H9 (cell line): ENCODE results near the gene SLC25A41. TPM values are rescaled to one million over a fixed set of nuclear protein-coding genes. Genes with fewer than 3 reads are reported as not detected.

Source experiments
- DNase-seq: peaks from one replicate; pipeline ENCODE4 v3.0.0-alpha.2; 2017
- H2AFZ ChIP-seq: one replicate; pipeline ENCODE4 v1.6.1; 2013; ENCODE audit warnings: mild to moderate bottlenecking, low read length, control low read depth, moderate library complexity
- H2AK5ac ChIP-seq: 2 replicates; pipeline ENCODE4 v1.6.1; 2013; ENCODE audit warnings: low read length, control low read depth, mixed read lengths; ENCODE audit not compliant: insufficient read length
- H2BK120ac ChIP-seq: one replicate; pipeline ENCODE4 v1.6.1; 2013; ENCODE audit warnings: low read depth, mild to moderate bottlenecking, low read length, control low read depth, inconsistent platforms; ENCODE audit not compliant: poor library complexity, severe bottlenecking
- H2BK12ac ChIP-seq: 2 replicates; pipeline ENCODE4 v1.6.1; 2013; ENCODE audit warnings: low read length, control low read depth, mixed read lengths, low read depth; ENCODE audit not compliant: insufficient read length
- H2BK15ac ChIP-seq: 2 replicates; pipeline ENCODE4 v1.6.1; 2013; ENCODE audit warnings: low read depth, low read length, control low read depth
- H2BK20ac ChIP-seq: one replicate; pipeline ENCODE4 v1.6.1; 2013; ENCODE audit warnings: low read depth, mild to moderate bottlenecking, low read length, control low read depth, inconsistent platforms; ENCODE audit not compliant: poor library complexity, severe bottlenecking
- H2BK5ac ChIP-seq: 2 replicates; pipeline ENCODE4 v1.6.1; 2013; ENCODE audit warnings: low read length, control low read depth, mixed read lengths; ENCODE audit not compliant: insufficient read length
- H3K14ac ChIP-seq: 2 replicates; pipeline ENCODE4 v1.6.1; 2013; ENCODE audit warnings: low read length, control low read depth; ENCODE audit not compliant: insufficient read depth
- H3K18ac ChIP-seq: 2 replicates; pipeline ENCODE4 v1.6.1; 2013; ENCODE audit warnings: low read depth, mild to moderate bottlenecking, mixed read lengths, low read length, control low read depth; ENCODE audit not compliant: insufficient read length
- H3K23ac ChIP-seq: 2 replicates; pipeline ENCODE4 v1.6.1; 2013; ENCODE audit warnings: low read length, control low read depth, mixed read lengths, low read depth; ENCODE audit not compliant: insufficient read length
- H3K23me2 ChIP-seq: 2 replicates; pipeline ENCODE4 v1.6.1; 2013; ENCODE audit warnings: low read depth, mild to moderate bottlenecking, mixed read lengths, low read length, control low read depth; ENCODE audit not compliant: insufficient read length, poor library complexity, severe bottlenecking
- H3K27ac ChIP-seq: 2 replicates; pipeline ENCODE4 v1.5.1; 2013; ENCODE audit warnings: low read length, control low read depth, mixed read lengths, low read depth; ENCODE audit not compliant: insufficient read length
- H3K27me3 ChIP-seq: 2 replicates; pipeline ENCODE4 v1.6.1; 2013; ENCODE audit warnings: low read length, control low read depth, inconsistent platforms; ENCODE audit not compliant: insufficient read depth
- H3K4ac ChIP-seq: 2 replicates; pipeline ENCODE4 v1.6.1; 2013; ENCODE audit warnings: low read depth, mild to moderate bottlenecking, control low read depth, inconsistent platforms, low read length, moderate library complexity
- H3K4me1 ChIP-seq: 2 replicates; pipeline ENCODE4 v1.6.1; 2013; ENCODE audit warnings: low read length, control low read depth, inconsistent platforms; ENCODE audit not compliant: insufficient read depth
- H3K4me2 ChIP-seq: 2 replicates; pipeline ENCODE4 v1.6.1; 2013; ENCODE audit warnings: low read length, control low read depth, mixed read lengths; ENCODE audit not compliant: insufficient read length, insufficient read depth
- H3K56ac ChIP-seq: 2 replicates; pipeline ENCODE4 v1.6.1; 2013; ENCODE audit warnings: low read depth, mild to moderate bottlenecking, mixed read lengths, low read length, control low read depth; ENCODE audit not compliant: insufficient read length
- H3K79me1 ChIP-seq: 2 replicates; pipeline ENCODE4 v1.6.1; 2013; ENCODE audit warnings: low read depth, mild to moderate bottlenecking, moderate library complexity, low read length, control low read depth, inconsistent platforms; ENCODE audit not compliant: insufficient read depth, poor library complexity, severe bottlenecking
- H3K79me2 ChIP-seq: 2 replicates; pipeline ENCODE4 v1.6.1; 2013; ENCODE audit warnings: low read length, control low read depth, inconsistent platforms; ENCODE audit not compliant: insufficient read depth
- H3K9ac ChIP-seq: 2 replicates; pipeline ENCODE4 v1.6.1; 2013; ENCODE audit warnings: low read length, control low read depth, mixed read lengths; ENCODE audit not compliant: insufficient read length; ENCODE audit errors: extremely low read depth
- H3K9me3 ChIP-seq: one replicate; pipeline ENCODE4 v1.6.1; 2013; ENCODE audit warnings: low read depth, low read length, inconsistent platforms; ENCODE audit not compliant: control insufficient read depth
- H3T11ph ChIP-seq: one replicate; pipeline ENCODE4 v1.6.1; 2013; ENCODE audit warnings: mild to moderate bottlenecking, low read length, control low read depth, inconsistent platforms
- H4K20me1 ChIP-seq: one replicate; pipeline ENCODE4 v1.6.1; 2013; ENCODE audit not compliant: control insufficient read depth, insufficient read length, insufficient read depth
- H4K5ac ChIP-seq: 2 replicates; pipeline ENCODE4 v1.6.1; 2013; ENCODE audit warnings: low read depth, mild to moderate bottlenecking, mixed read lengths, low read length, control low read depth; ENCODE audit not compliant: insufficient read length
- H4K8ac ChIP-seq: replicated peaks from 2 replicates; pipeline ENCODE4 v1.6.1; 2013; ENCODE audit warnings: low read length, control low read depth, mixed read lengths, low read depth; ENCODE audit not compliant: insufficient read length
- H4K91ac ChIP-seq: 2 replicates; pipeline ENCODE4 v1.6.1; 2013; ENCODE audit warnings: low read depth, mild to moderate bottlenecking, moderate library complexity, mixed read lengths, low read length, control low read depth; ENCODE audit not compliant: insufficient read length
- H3K27ac Mint-ChIP-seq, 3 experiments: 2 replicates in 2 of 3; 3 replicates in 1 of 3; pipeline ENCODE4 v1.8.0; 2020 to 2021; ENCODE audit warnings: mixed read lengths in 3 of 3, mild to moderate bottlenecking in 1 of 3, moderate library complexity in 1 of 3
- H3K27me3 Mint-ChIP-seq: 2 replicates; pipeline ENCODE4 v1.8.0; 2021; ENCODE audit warnings: low read depth, mild to moderate bottlenecking, moderate library complexity, mixed read lengths
- H3K36me3 Mint-ChIP-seq, 3 experiments: 2 replicates in 2 of 3; 3 replicates in 1 of 3; pipeline ENCODE4 v1.8.0; 2020 to 2021; ENCODE audit warnings: low read depth in 3 of 3, mixed read lengths in 3 of 3; ENCODE audit not compliant: insufficient read depth in 1 of 3
- H3K4me1 Mint-ChIP-seq, 2 experiments: 2 replicates each; pipeline ENCODE4 v1.8.0; 2020; ENCODE audit warnings: mixed read lengths in 2 of 2
- H3K4me3 Mint-ChIP-seq, 2 experiments: 2 replicates in 1 of 2; 3 replicates in 1 of 2; pipeline ENCODE4 v1.8.0; 2020 to 2021; ENCODE audit warnings: mild to moderate bottlenecking in 2 of 2, mixed read lengths in 2 of 2, moderate library complexity in 1 of 2
- H3K9me3 Mint-ChIP-seq, 2 experiments: 2 replicates in 1 of 2; 3 replicates in 1 of 2; pipeline ENCODE4 v1.8.0; 2020; ENCODE audit warnings: mild to moderate bottlenecking in 2 of 2, mixed read lengths in 2 of 2, moderate library complexity in 1 of 2
- whole genome bisulfite sequencing: extraction: QIAGEN DNeasy Blood & Tissue Kit; methylation state at CpG from one replicate; pipeline ENCODE4 v1.1.7; 2013; ENCODE audit warnings: missing lambda C conversion rate, low lambda C conversion rate, mixed read lengths; ENCODE audit not compliant: insufficient read length; ENCODE audit errors: extremely low coverage; 5-methylcytosine and 5-hydroxymethylcytosine counted together
- long read RNA-seq: library from polyadenylated mRNA; unstranded; transcript quantifications from one replicate; pipeline ENCODE4 v2.0.0, GENCODE V29; 2020
- total RNA-seq: library from RNA; stranded (reverse); gene quantifications from 2 replicates; pipeline ENCODE4 v1.2.1, GENCODE V29; 2021
- TF ChIP-seq, protein P1 (sequence below): fragments of 200-600 bp; sonication (generic); conservative IDR thresholded peaks from 3 replicates; pipeline ENCODE4 v1.8.0; 2021; ENCODE audit warnings: antibody characterized with exemption, mild to moderate bottlenecking

SLC25A41 gene
- total RNA-seq, result 0.20 and 0.42 TPM in 2 replicates
- long read RNA-seq, result 0 reads

DNA sequence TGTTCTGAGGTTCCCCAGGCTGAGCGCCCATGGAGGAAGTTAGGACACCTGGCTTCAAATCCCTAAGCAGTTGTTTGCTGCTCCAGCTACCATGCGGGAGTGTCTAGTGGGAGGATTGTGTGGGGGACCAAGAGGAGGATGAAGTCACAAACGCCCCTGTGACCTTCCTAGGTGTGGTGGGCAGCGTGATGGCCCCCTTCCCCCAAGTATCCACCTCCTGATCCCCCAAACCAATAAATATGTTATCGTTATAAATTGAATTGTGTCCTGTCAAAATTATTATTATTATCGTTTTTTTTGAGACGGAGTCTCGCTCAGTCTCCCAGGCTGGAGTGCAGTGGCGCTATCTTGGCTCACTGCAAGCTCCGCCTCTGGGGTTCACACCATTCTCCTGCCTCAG lies at the start of gene SLC25A41:
Gene SLC25A41, minus strand, starts transcription at position 101 of the 400 bp plus-strand sequence. Its CDS starts 70 bp downstream, at position 31.
- Histone ChIP-seq H3K9me3 (no peaks in the 10 kb centered on the region), H2BK120ac (no peak within 1 kb of the TSS), H3K79me1 (no peaks in the 10 kb centered on the region), H3K4ac (no peak within 1 kb of the TSS), H4K5ac (no peak within 1 kb of the TSS), H4K91ac (no peak within 1 kb of the TSS), H2BK20ac (no peak within 1 kb of the TSS), H3T11ph (no peak within 1 kb of the TSS), H3K79me2 (no peaks in the 10 kb centered on the region), H3K18ac (no peak within 1 kb of the TSS), H3K4me2 (no peak within 1 kb of the TSS), H4K8ac (no peak within 1 kb of the TSS), H3K9ac (no peak within 1 kb of the TSS), H2BK5ac (no peak within 1 kb of the TSS), H2BK15ac (no peak within 1 kb of the TSS), H3K27ac (no peak within 1 kb of the TSS), H3K56ac (no peak within 1 kb of the TSS), H3K23me2 (no peaks in the 10 kb centered on the region), H3K23ac (no peak within 1 kb of the TSS), H4K20me1 (no peaks in the 10 kb centered on the region), H2AK5ac (no peak within 1 kb of the TSS), H2AFZ (no peak within 1 kb of the TSS), H3K4me1 (no peaks in the 10 kb centered on the region), H3K14ac (no peak within 1 kb of the TSS), H3K27me3 (no peaks in the 10 kb centered on the region), H2BK12ac (no peak within 1 kb of the TSS)
- Mint-ChIP-seq H3K4me1 (peaks cover 0 to 5% of the 10 kb centered on the region in 2 experiments; a peak in 1 of 4 replicates), H3K27me3 (peaks cover 26% of the 10 kb centered on the region), H3K36me3 (no peaks in the 10 kb centered on the region), H3K4me3 (no peak within 1 kb of the TSS), H3K9me3 (no peaks in the 10 kb centered on the region; a peak in 2 of 5 replicates), H3K27ac (no peak within 1 kb of the TSS)
- TF ChIP-seq, protein P1, sequence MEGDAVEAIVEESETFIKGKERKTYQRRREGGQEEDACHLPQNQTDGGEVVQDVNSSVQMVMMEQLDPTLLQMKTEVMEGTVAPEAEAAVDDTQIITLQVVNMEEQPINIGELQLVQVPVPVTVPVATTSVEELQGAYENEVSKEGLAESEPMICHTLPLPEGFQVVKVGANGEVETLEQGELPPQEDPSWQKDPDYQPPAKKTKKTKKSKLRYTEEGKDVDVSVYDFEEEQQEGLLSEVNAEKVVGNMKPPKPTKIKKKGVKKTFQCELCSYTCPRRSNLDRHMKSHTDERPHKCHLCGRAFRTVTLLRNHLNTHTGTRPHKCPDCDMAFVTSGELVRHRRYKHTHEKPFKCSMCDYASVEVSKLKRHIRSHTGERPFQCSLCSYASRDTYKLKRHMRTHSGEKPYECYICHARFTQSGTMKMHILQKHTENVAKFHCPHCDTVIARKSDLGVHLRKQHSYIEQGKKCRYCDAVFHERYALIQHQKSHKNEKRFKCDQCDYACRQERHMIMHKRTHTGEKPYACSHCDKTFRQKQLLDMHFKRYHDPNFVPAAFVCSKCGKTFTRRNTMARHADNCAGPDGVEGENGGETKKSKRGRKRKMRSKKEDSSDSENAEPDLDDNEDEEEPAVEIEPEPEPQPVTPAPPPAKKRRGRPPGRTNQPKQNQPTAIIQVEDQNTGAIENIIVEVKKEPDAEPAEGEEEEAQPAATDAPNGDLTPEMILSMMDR, result no peak
- no peak for DNase-seq
- WGBS, result no CpG with 5 or more reads among the region's 10 CpGs
